Uterus (tissue), 2 donors: ENCODE results near the gene SPRY2.

Source experiments
- CTCF ChIP-seq, 4 experiments: fragments of 200-600 bp in 2 of 4; fragments of 450-650 bp in 2 of 4; sonication (generic) in 2 of 4; IDR thresholded peaks; one replicate each; pipeline ENCODE4 v1.5.1; 2016 to 2019; ENCODE audit warnings: antibody characterized with exemption in 4 of 4, mild to moderate bottlenecking in 2 of 4, moderate library complexity in 1 of 4
- POLR2A ChIP-seq, 2 donors: fragments of 450-650 bp; IDR thresholded peaks; one replicate each; pipeline ENCODE4 v1.6.1; 2016; ENCODE audit warnings: antibody characterized with exemption in 2 of 2, mild to moderate bottlenecking in 1 of 2, moderate library complexity in 1 of 2

- TF ChIP-seq CTCF (IDR thresholded peaks at IDR 0.05) (no peak), POLR2A (IDR thresholded peaks at IDR 0.05) (no peak)
Measured at GRCh38 chr13:80296638-80297037, 44.3 kb downstream of the SPRY2 start.
